Activated T-cell treated with anti-CD3 and anti-CD28 coated beads, Interleukin-2, amount 50 U/mL, for 24 hours (primary cell): ENCODE data around the gene CDKL1.

ENCODE experiments used
- DNase-seq: peaks from one replicate; pipeline ENCODE4 v3.0.0-alpha.2; 2020
- H3K27ac Mint-ChIP-seq: 2 replicates; pipeline ENCODE4 v1.8.0; 2020; ENCODE audit warnings: mild to moderate bottlenecking, mixed read lengths
- H3K27me3 Mint-ChIP-seq: 2 replicates; pipeline ENCODE4 v1.8.0; 2020; ENCODE audit warnings: mixed read lengths
- H3K36me3 Mint-ChIP-seq: 2 replicates; pipeline ENCODE4 v1.8.0; 2020; ENCODE audit warnings: low read depth, mixed read lengths
- H3K4me1 Mint-ChIP-seq: 2 replicates; pipeline ENCODE4 v1.8.0; 2020; ENCODE audit warnings: low read depth, mixed read lengths
- H3K4me3 Mint-ChIP-seq: 2 replicates; pipeline ENCODE4 v1.8.0; 2020; ENCODE audit warnings: mild to moderate bottlenecking, moderate library complexity, mixed read lengths
- H3K9me3 Mint-ChIP-seq: 2 replicates; pipeline ENCODE4 v1.8.0; 2020; ENCODE audit warnings: mixed read lengths

The CDKL1 gene

GRCh38 chr14:50396631-50397389 is at the start of gene CDKL1:
TSS of gene CDKL1 (minus strand) at chr14:50396881. CDS start at chr14:50395868, 1,013 bp downstream.
- Mint-ChIP-seq H3K27ac (peak within 1 kb of the TSS; percentile 90), H3K36me3 (peaks cover 2% of the 10 kb centered on the region), H3K27me3 (peaks cover 3% of the 10 kb centered on the region), H3K9me3 (no peaks in the 10 kb centered on the region), H3K4me3 (peak within 1 kb of the TSS; percentile 82), H3K4me1 (peaks cover 18% of the 10 kb centered on the region)
- DNase-seq = peak; percentile 77

DNA sequence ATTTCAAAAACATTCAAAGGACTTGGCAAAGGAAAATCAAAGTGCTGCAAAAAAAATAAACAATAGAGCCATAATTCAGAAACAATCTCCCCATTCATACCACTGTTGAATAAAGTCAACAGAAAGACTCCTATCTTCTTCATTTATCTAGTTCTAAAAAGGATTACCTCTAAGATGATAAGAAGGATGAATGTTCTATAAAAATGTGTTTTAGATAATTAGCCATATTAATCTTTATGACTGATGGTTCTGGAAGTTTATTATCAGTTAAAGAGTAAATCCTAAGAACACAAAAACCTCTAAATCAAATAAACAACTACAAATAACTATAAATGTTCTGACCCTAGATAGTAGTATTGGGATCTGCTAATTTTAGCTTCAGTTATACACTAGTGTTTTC is 37.8 kb upstream of the CDKL1 start:
- no peaks in the 10 kb centered on the region for H3K27me3 Mint-ChIP-seq
- H3K9me3 Mint-ChIP-seq = no peaks in the 10 kb centered on the region
- peaks cover 71% of the 10 kb centered on the region for H3K36me3 Mint-ChIP-seq
- H3K27ac Mint-ChIP-seq = no peak overlapping the region
- no peak overlapping the region for H3K4me3 Mint-ChIP-seq
- no peaks in the 10 kb centered on the region for H3K4me1 Mint-ChIP-seq
- DNase-seq = no peak

DNA sequence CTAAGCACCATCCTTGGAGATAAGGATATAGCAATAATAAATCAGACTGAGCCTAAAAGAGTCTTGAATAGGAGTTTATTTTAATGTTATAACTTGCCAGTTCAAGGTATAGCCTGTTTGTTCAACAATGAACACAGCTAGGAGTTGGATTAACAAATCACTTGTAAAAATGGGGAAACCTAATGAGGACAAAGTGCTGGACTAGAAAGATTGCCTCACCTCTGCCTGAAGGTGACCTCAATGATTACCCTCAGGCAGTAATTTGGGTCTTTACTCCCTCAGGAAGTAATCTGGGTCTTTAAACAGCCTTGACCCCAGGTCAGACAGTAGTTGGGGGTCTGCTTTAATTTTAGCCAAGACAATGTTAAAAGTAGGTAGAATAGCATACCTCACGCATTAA is 35.5 kb upstream of the CDKL1 start:
- H3K9me3 Mint-ChIP-seq = no peaks in the 10 kb centered on the region
- peaks cover 67% of the 10 kb centered on the region for H3K36me3 Mint-ChIP-seq
- no peak overlapping the region for H3K4me3 Mint-ChIP-seq
- no peak for DNase-seq
- no peak overlapping the region for H3K27ac Mint-ChIP-seq
- no peaks in the 10 kb centered on the region for H3K27me3 Mint-ChIP-seq
- H3K4me1 Mint-ChIP-seq = no peaks in the 10 kb centered on the region

GRCh38 chr14:50425816-50426215 is 29.1 kb upstream of the CDKL1 start:
- no peaks in the 10 kb centered on the region for H3K9me3 Mint-ChIP-seq
- no peaks in the 10 kb centered on the region for H3K27me3 Mint-ChIP-seq
- H3K36me3 Mint-ChIP-seq = peaks cover 56% of the 10 kb centered on the region
- no peaks in the 10 kb centered on the region for H3K4me1 Mint-ChIP-seq
- H3K27ac Mint-ChIP-seq = no peak overlapping the region
- DNase-seq = no peak
- no peak overlapping the region for H3K4me3 Mint-ChIP-seq

GRCh38 chr14:50425105-50425504 is 28.4 kb upstream of the CDKL1 start:
- Mint-ChIP-seq H3K4me3 (no peak overlapping the region), H3K36me3 (peaks cover 63% of the 10 kb centered on the region), H3K4me1 (no peaks in the 10 kb centered on the region), H3K27ac (no peak overlapping the region), H3K27me3 (no peaks in the 10 kb centered on the region), H3K9me3 (no peaks in the 10 kb centered on the region)
- no peak for DNase-seq

DNA sequence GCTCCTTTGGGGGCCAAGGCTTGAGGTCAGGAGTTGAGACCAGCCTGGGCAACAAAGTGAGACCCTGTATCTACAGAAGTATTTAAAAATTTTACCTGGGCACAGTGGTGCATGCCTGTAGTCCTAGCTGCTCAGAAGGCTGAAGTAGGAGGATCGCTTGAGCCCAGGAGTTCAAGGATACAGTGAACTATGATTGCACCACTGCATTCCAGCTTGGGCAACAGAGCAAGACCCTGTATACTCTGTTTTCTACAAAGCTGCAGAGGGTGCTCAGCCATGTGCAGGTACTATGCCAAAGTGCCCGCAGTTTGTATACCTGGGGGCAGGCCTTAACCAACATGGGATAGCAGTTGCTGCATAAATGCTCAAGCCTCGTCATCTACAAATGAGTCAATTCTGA is 26.8 kb upstream of the CDKL1 start:
- Mint-ChIP-seq H3K27me3 (no peaks in the 10 kb centered on the region), H3K4me1 (no peaks in the 10 kb centered on the region), H3K36me3 (peaks cover 70% of the 10 kb centered on the region), H3K27ac (no peak overlapping the region), H3K4me3 (no peak overlapping the region), H3K9me3 (no peaks in the 10 kb centered on the region)
- no peak for DNase-seq

GRCh38 chr14:50421499-50421898 is 24.8 kb upstream of the CDKL1 start:
- H3K9me3 Mint-ChIP-seq = no peaks in the 10 kb centered on the region
- H3K36me3 Mint-ChIP-seq = peaks cover 77% of the 10 kb centered on the region
- no peak overlapping the region for H3K27ac Mint-ChIP-seq
- peaks cover 5% of the 10 kb centered on the region for H3K4me1 Mint-ChIP-seq
- DNase-seq = no peak
- H3K27me3 Mint-ChIP-seq = no peaks in the 10 kb centered on the region
- H3K4me3 Mint-ChIP-seq = no peak overlapping the region

DNA sequence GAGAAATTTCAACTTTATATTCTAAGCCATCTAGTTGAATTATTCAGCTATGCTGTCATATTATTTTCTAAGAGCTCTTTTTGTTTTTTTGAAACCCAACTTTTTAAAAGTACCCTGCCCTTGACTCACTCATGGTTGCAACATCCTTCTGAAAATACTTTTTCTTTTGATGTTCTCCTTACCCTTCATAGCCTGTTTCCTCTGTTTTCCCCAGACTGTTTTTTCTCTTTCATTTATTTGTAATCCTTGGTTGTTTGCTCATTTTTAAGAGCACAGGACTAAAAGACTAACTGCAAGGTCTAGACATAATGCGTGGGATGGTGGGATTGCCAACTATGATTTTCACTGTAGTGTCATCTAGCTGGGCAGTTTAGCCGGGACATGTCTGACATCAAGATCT is 21.2 kb upstream of the CDKL1 start:
- H3K27me3 Mint-ChIP-seq = no peaks in the 10 kb centered on the region
- no peak overlapping the region for H3K27ac Mint-ChIP-seq
- no peak overlapping the region for H3K4me3 Mint-ChIP-seq
- no peak for DNase-seq
- H3K9me3 Mint-ChIP-seq = peaks cover 7% of the 10 kb centered on the region
- H3K36me3 Mint-ChIP-seq = peaks cover 78% of the 10 kb centered on the region
- peaks cover 5% of the 10 kb centered on the region for H3K4me1 Mint-ChIP-seq

DNA sequence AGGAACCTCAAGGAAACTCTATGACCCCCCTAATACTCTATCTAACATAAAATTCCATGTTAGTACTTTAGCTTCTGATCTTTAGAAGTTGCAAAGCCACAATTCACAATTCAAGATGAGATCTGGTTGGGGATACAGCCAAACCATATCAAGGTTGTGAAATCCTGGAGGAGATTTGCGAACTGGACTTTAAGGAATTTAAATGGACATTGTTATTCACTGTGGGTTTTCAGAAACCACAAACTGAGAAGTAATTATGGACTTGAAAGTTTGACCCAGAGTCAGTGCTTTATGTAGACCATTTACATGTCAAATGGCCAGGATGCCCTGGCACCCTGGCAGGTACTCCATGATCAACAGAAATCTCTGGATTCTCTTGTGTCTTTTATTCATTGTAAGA is 14.2 kb upstream of the CDKL1 start:
- Mint-ChIP-seq H3K27me3 (no peaks in the 10 kb centered on the region), H3K27ac (no peak overlapping the region), H3K4me3 (no peak overlapping the region), H3K36me3 (peaks cover 23% of the 10 kb centered on the region), H3K4me1 (no peaks in the 10 kb centered on the region), H3K9me3 (peaks cover 31% of the 10 kb centered on the region)
- DNase-seq = no peak

DNA sequence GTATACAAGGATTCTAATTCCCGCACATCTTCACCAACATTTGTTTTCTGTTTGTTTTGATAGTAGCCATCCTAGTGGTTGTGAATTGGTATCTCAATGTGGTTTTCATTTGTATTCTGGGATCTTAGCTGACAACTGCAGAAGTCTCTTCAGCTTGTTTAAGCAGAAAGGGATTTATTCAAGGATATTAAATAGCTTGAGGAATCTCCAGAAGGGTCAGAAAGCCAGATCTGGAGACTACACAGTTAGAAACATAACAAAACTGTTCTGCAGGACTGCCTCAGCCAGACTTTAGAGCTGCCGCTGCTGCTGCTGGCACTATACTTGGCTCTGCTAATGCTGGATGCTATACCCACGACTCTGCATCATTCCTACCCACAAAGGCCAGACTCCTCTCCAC is 13.4 kb upstream of the CDKL1 start:
- Mint-ChIP-seq H3K4me3 (no peak overlapping the region), H3K9me3 (peaks cover 37% of the 10 kb centered on the region), H3K27ac (no peak overlapping the region), H3K27me3 (no peaks in the 10 kb centered on the region), H3K36me3 (peaks cover 18% of the 10 kb centered on the region), H3K4me1 (no peaks in the 10 kb centered on the region)
- no peak for DNase-seq

GRCh38 chr14:50407111-50407812 is 10.6 kb upstream of the CDKL1 start:
- DNase-seq = no peak
- Mint-ChIP-seq H3K9me3 (peaks cover 24% of the 10 kb centered on the region), H3K4me3 (no peak overlapping the region), H3K4me1 (peaks cover 2% of the 10 kb centered on the region), H3K27me3 (no peaks in the 10 kb centered on the region), H3K27ac (no peak overlapping the region), H3K36me3 (peaks cover 1% of the 10 kb centered on the region)

DNA sequence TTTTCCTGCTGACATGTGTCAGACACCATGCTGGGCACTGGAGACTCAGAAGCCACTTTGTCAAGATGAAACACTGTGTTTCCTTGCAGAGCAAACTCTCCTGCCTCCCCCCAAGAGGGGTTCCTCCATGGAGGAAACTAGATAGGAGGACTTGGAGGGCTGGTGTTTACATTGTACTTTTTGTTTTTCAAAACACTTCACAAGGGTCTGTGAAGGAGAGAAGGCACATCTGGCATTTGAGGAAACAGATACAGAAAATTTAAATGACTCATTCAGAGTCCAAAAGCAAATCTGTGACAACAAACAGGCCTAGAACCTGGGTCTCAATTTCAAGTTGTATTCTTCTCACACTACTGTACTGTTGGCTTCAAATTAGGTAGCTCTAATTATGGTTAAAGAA is 6.7 kb upstream of the CDKL1 start:
- H3K36me3 Mint-ChIP-seq = no peaks in the 10 kb centered on the region
- no peak overlapping the region for H3K27ac Mint-ChIP-seq
- peaks cover 14% of the 10 kb centered on the region for H3K9me3 Mint-ChIP-seq
- no peak for DNase-seq
- H3K4me1 Mint-ChIP-seq = peaks cover 2% of the 10 kb centered on the region
- H3K4me3 Mint-ChIP-seq = no peak overlapping the region
- H3K27me3 Mint-ChIP-seq = no peaks in the 10 kb centered on the region

- no peak for DNase-seq
- Mint-ChIP-seq H3K36me3 (no peaks in the 10 kb centered on the region), H3K4me1 (peaks cover 2% of the 10 kb centered on the region), H3K27me3 (no peaks in the 10 kb centered on the region), H3K27ac (no peak overlapping the region), H3K4me3 (no peak overlapping the region), H3K9me3 (peaks cover 14% of the 10 kb centered on the region)
These were observed 6.3 kb upstream of the CDKL1 start for GRCh38 chr14:50402965-50403364.

GRCh38 chr14:50400461-50400860 is 3.8 kb upstream of the CDKL1 start:
- H3K27me3 Mint-ChIP-seq = peaks cover 3% of the 10 kb centered on the region
- H3K4me1 Mint-ChIP-seq = peaks cover 19% of the 10 kb centered on the region
- DNase-seq = no peak
- no peak overlapping the region for H3K4me3 Mint-ChIP-seq
- peaks cover 1% of the 10 kb centered on the region for H3K9me3 Mint-ChIP-seq
- no peak overlapping the region for H3K27ac Mint-ChIP-seq
- H3K36me3 Mint-ChIP-seq = peaks cover 2% of the 10 kb centered on the region

DNA sequence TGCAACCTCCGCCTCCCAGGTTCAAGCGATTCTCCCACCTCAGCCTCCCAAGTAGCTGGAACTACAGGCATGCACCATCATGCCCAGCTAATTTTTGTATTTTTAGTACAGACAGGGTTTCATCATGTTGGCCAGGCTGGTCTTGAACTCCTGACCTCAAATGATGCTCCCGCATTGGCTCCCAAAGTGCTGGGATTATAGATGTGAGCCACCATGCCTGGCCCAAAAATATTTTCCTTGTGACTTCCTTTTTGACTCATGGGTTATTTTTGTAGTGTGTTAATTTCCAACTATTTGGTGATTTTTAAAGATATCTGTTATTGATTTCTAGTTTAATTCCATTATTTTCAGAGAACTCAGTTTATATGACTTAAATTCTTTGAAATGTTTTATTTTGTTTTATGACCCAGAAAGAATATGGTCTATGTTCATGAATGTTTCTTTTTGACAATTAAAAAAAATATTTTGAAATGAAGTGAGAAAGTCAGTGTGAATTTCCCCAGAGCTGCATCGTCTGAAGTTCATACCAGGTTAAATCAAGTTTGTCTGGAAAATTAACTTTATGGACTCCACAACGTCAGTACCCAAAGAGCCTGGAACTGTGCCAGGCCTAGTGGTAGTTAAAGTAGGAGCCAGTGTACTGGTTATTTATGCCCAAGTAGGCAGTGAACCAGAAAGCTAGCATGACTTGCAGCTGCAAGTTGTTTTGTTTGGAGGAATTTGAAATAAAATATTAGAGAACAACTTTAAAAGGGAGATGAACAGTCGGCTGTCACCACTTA is 2.8 kb upstream of the CDKL1 start:
- Mint-ChIP-seq H3K9me3 (no peaks in the 10 kb centered on the region), H3K27ac (no peak overlapping the region), H3K4me3 (no peak overlapping the region), H3K36me3 (peaks cover 2% of the 10 kb centered on the region), H3K4me1 (peaks cover 20% of the 10 kb centered on the region), H3K27me3 (peaks cover 3% of the 10 kb centered on the region)
- no peak for DNase-seq
